ENCODE data around the gene RPS21.

DNA sequence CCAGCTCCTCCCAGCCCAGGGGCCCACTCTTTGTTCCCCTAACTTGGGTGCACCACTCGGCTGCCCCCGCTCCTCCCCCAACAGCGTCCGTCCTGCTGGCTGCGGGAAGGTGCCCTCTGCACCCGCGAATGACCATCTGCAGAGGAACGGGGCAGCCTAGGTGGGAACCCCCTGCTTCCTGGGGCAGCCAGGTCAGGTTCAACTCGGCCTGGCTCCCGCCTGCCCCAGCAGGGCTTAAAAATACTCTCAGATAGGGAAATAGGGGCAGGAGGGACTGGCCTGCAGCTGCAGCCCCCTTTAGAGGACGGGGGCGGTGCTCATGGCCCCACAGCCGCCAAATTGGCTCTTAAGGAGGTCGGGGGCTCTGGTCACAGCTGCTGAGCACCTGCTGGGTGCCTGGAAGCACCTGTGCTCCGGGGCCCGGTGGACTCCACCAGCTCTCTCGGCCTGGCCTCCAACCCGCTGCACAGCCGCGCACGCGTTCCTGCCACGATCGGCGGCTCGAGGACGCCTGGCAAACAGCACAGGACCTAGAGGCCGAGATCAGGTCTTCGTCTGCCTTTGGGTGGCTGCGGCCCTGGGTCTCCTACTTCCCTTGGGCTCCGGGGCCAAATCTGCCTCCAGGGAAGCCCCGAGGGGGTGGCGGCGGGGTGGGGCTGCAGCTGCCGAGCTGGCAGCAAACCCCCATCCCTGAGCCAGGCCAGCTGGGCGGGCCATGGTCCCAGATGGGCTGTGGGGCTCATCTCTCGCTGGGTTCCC, 19.1 kb upstream of the RPS21 start:
- TF ChIP-seq, protein P1, sequence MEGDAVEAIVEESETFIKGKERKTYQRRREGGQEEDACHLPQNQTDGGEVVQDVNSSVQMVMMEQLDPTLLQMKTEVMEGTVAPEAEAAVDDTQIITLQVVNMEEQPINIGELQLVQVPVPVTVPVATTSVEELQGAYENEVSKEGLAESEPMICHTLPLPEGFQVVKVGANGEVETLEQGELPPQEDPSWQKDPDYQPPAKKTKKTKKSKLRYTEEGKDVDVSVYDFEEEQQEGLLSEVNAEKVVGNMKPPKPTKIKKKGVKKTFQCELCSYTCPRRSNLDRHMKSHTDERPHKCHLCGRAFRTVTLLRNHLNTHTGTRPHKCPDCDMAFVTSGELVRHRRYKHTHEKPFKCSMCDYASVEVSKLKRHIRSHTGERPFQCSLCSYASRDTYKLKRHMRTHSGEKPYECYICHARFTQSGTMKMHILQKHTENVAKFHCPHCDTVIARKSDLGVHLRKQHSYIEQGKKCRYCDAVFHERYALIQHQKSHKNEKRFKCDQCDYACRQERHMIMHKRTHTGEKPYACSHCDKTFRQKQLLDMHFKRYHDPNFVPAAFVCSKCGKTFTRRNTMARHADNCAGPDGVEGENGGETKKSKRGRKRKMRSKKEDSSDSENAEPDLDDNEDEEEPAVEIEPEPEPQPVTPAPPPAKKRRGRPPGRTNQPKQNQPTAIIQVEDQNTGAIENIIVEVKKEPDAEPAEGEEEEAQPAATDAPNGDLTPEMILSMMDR (IDR thresholded peaks at IDR 0.05; ENCODE audit: insufficient read depth, low read length, poor library complexity, severe bottlenecking), result no peak
- no peak for TF ChIP-seq EZH2phosphoT487 (conservative IDR thresholded peaks at IDR 0.05; ENCODE audit: low read length)
